GM18499 (cell line): ENCODE data around the gene ZDHHC3.
"Not testable (repeated sequence)": the region's sequence is repeated elsewhere in the genome, so short reads cannot be mapped to it uniquely, and the experiment has no call there.

Experiments
- ATAC-seq: cut with Tn5 transposase; IDR thresholded peaks from one replicate; pipeline ENCODE4 v1.9.1; 2021; ENCODE audit warnings: moderate number of reproducible peaks; ENCODE audit not compliant: insufficient read depth, unreplicated experiment

ZDHHC3 gene

DNA sequence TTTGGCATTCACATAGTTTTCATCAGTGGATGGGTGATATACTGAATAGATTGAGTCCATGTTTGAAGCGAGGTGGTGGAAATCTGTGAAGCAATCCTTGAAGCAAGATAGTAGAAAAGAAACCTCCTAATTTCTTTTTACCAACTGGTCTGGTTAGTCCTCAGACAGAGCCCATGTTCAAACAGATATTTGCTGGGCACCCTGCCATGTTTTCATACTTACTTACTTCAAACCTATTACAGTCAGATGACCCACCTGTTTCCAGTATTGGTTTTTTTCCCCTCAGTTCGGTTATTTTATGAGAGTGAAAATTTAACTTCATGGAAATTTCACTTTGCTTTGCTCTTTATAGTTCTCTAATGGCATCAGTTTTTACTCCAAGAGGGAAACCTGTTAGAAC, 23.8 kb upstream of the ZDHHC3 start:
- ATAC-seq = no peak

GRCh38 chr3:44996556-44996969, 20.6 kb upstream of the ZDHHC3 start:
- ATAC-seq = no peak

GRCh38 chr3:44995142-44995770, 19.3 kb upstream of the ZDHHC3 start:
- ATAC-seq = no peak

DNA sequence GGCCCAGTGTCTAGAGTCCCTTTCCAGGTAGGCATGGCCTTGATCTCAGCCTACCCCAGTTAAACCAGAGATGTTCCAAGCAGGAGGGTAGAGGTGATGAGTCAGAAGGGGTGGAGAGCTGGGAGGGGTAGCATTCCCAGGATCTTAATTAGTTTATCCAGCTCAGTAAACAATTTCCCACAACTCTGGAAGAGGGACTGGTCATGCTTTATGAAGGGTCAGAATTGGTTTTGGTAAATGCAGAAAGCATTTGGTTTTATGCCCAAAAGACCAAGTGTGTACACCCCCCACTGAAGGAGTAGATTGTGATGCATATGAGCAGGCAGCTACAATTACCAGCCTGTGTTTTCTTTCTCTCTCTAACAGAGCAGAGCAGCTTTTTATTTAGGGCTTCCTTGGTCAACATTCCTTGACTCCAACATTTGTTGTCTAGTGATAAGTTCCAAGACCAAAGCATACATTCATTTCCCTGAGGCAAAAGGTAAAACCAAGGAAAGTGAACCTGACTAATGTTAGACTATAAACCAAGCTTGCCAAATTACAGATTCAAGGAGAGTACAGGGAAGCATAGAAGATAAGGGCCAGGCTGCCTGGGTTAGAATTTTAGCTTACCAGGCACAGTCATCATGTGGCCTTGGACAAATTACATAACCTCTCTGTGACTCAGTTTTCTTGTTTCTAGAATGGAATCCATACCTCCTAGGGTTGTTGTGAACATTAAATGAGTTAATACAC, 17.7 kb upstream of the ZDHHC3 start:
- ATAC-seq = no peak

GRCh38 chr3:44992555-44993470, 16.8 kb upstream of the ZDHHC3 start:
- ATAC-seq = no peak

DNA sequence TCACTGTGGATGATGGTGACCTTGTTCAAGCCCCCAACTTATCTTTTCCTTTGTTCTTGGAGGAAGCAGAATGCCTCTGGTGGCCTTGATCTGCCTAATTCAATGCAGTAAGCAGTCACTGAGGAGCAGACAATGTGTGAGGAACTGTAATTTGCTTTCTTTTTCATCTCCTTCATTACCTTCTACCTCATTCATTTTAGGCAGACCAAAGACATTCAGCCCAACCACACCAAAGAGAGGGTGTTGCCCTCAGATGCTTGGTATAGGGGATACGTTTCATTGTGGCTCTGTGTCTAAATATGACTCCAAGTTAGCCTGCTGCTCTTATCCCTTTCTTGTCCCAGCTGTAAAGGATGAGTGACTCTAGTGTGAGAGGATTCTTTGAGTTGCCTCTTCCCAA, 15.4 kb upstream of the ZDHHC3 start:
- no peak for ATAC-seq

DNA sequence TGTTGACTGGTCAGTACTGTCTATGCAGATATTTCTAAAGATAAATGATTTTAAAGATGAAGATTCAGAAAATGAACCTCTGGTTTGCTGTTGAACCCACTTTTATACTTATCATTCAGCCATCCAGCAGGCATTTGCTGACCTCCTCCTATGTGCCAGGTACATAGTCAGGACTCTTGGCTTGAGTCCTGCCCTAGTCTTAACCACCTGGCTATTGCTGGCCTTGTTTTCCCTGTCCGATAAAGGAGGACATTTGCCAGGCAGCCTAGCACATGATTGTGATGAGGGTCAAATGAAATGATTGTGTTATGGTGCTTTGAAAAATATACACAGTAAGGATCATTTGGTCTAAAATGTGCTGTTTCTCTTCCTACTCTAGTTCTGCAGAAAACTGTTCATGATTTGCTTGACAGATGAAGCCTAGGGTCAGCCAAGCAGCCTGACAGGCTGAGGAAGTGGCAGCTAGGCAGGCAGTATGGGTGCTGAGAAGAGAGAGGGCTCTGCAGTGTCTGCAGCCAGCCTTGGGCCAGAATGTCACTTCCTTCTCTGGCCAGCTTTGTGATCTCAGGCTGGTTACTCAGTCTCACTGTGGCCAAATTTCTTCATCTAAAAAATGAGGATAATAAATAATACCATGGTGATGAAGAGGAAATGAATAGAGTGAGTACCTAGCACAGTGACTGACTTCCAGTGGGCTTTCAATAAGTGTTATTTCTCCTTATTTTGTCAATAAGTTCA, 13.8 kb upstream of the ZDHHC3 start:
- no peak for ATAC-seq

- no peak for ATAC-seq
Measured at GRCh38 chr3:44989141-44989540, 13.2 kb upstream of the ZDHHC3 start.

- no peak for ATAC-seq
Measured at GRCh38 chr3:44988073-44988472, 12.1 kb upstream of the ZDHHC3 start.

DNA sequence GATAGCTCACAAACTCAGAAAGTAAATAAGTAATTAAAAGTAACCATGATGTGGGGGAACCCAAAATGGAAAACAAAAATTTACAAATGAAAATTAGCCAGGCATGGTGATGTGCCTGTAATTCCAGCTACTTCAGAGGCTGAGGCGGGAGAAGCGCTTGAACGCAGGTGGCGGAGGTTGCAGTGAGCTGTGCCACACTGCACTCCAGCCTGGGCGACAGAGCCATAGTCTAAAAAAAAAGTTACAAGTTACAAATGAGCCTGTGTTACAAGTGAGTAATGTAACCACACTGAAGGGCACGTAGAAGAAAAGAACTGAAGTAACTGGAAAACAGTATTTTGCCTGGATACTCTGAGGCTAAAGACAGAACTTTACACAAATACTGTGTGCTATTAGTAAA, 11.4 kb upstream of the ZDHHC3 start:
- no peak for ATAC-seq

DNA sequence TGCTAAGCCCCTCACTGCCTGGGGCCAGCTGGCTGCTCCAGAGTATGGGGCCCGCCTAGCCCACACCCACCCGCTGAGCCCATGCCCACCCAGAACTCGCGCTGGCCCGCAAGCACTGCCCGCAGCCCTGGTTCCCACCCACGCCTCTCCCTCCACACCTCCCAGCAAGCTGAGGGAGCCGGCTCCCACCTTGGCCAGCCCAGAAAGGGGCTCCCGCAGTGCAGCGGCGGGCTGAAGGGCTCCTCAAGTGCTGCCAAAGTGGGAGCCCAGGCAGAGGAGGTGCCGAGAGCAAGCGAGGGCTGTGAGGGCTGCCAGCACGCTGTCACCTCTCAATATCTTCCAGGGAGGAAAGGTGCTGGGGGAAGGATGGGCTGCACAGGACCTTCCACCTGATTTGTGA, 10.4 kb upstream of the ZDHHC3 start:
- not testable (repeated sequence) for ATAC-seq

GRCh38 chr3:44984335-44984734, 8.4 kb upstream of the ZDHHC3 start:
- ATAC-seq = no peak

DNA sequence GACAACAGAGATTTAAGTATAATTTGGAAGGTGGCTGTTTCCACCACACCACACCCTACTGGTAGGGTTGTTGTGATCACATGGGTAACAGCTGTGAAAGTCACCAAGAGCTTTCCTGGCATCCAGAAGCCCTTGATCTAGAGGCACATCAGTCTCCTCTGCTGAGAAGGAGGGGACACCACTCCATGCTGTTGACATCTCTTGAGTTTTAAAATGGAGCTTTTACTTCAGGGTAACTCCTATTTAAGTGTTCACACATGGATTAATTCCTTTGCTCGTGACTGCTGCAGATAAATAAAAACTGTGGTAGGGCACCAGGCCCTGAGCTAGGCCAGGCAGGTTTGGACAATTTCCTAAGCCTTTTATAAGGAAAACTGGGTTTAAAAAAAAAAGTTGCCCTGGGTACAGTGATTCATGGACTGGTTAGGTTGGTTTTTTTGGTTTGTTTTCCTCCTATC, 7.5 kb upstream of the ZDHHC3 start:
- ATAC-seq = no peak

DNA sequence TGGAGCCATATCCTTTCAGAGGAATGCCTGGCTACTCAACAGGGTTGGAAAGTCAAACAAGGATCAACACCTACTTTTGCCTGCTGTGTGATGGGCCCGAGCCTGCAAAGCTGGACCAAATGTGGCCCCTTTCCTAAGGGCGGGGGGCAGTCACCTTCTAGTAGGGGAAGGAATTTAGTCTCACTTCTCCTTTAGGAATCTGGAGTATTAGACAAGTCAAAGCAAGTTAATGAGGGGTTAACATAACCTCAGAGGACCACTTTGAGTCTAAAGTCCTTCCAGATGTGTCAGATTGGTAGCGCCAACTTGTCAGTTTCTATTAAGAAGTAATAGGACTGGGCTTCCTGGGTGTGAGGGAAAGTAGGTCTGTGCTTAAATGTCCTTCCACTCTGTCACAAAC, 6.8 kb upstream of the ZDHHC3 start:
- ATAC-seq = no peak

- ATAC-seq = no peak
Measured at GRCh38 chr3:44981751-44982150, 5.8 kb upstream of the ZDHHC3 start.

DNA sequence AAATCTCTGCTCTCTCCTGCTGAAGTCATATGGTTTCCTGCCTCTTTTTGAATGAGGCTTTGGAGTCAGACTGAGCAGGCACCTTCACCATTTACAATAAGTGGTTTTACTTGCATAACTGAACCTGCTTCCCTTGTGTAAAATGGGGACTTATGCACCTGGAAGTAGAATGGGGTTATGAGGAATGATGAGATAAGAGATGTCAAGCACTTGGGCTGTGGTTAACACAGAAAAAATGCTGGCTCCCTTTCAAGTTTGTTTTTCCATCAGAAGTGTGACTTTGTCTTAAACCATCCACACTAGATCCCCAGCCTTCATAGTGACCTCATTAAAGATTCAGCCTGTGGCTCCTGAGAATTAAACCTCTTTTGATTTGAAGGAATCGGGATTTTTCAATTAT, 5.2 kb upstream of the ZDHHC3 start:
- ATAC-seq = no peak

GRCh38 chr3:44974416-44974815, 1.6 kb downstream of the ZDHHC3 start:
- ATAC-seq = no peak

DNA sequence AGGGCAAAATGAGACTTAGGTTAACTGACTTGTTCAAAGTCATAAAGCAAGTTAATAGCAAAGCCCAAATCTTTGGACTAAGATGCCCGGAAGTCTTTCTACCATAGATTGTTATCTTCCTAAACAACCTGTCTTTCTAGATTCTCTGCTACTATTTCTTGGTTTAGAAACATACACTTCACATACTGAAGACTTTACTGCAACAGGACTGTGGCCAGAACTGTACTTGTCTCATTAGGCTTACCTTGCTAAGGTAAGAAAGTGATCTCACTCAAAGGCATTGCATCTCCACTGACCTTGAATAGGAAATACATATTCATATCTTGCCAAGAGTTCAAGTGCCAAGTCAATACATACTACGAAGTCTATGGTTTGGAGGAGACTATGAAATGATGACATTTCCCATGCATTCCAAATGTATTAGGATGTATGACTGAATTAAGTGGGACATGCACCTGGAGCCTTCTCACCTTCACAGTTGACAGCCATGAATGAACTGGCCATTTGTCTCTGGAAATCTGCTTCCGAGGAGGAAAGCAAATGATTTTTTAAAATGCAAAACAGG, 5.0 kb downstream of the ZDHHC3 start:
- ATAC-seq = no peak

- no peak for ATAC-seq
Measured at GRCh38 chr3:44969828-44970179, 6.2 kb downstream of the ZDHHC3 start.

DNA sequence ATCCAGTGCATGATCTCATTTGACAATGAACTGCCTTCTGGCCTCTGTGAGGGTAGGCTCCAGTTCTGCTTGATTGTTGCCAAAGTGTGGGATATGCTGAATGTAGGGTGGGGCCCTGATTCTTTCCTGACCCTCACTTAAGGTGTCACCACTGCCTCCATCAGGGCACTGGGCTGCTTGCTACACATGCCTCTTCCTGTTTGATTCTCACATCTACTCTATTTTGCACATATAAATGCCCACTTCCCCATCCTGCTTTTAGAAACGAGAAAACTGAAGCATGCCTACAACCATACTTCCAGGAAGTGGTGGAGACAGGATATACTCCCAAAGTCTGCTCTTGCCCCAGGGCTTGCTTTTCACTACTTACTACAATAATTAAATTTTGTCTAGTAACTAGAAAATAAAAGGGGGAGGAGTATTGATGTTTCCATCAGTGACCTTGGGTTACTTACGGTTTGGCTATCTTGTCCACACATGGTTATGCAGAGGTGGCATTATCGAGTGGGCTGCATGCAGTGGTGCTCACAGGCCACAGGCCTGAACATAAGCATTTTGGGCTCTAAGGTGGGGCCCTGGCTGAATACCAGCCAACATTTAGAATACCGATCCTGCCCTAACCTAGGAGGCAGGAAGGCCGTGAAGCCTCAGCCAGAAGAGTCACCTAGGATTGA, 6.7 kb downstream of the ZDHHC3 start:
- ATAC-seq = no peak
